DOHH2 (cell line): Measurements from ENCODE around the gene DAPK2.

Experiments used
- H3F3A ChIP-seq: fragments of 200-600 bp; sonication (generic), shearing (Covaris generic); 2 replicates; pipeline ENCODE4 v1.6.0; 2016; ENCODE audit warnings: antibody characterized with exemption, mild to moderate bottlenecking; ENCODE audit not compliant: control insufficient read depth, insufficient read depth
- H3K27ac ChIP-seq: fragments of 200-600 bp; sonication (generic); 2 replicates; pipeline ENCODE4 v1.5.1; 2014; ENCODE audit warnings: low read depth, mild to moderate bottlenecking, low read length, moderate library complexity
- H3K27me3 ChIP-seq: fragments of 200-600 bp; sonication (generic); 2 replicates; pipeline ENCODE4 v1.6.1; 2014; ENCODE audit warnings: mild to moderate bottlenecking, low read length, mixed read lengths; ENCODE audit not compliant: control insufficient read depth
- H3K36me3 ChIP-seq: fragments of 200-600 bp; sonication (generic); 2 replicates; pipeline ENCODE4 v1.6.1; 2014; ENCODE audit warnings: mild to moderate bottlenecking, low read length, moderate library complexity, mixed read lengths; ENCODE audit not compliant: control insufficient read depth
- H3K4me1 ChIP-seq: fragments of 200-600 bp; sonication (generic); 2 replicates; pipeline ENCODE4 v1.6.1; 2014; ENCODE audit warnings: mild to moderate bottlenecking, low read length, mixed read lengths; ENCODE audit not compliant: control insufficient read depth
- H3K4me2 ChIP-seq: fragments of 200-600 bp; sonication (generic); 2 replicates; pipeline ENCODE4 v1.6.0; 2014; ENCODE audit warnings: mild to moderate bottlenecking, low read length, moderate library complexity
- H3K4me3 ChIP-seq: fragments of 200-600 bp; sonication (generic); 2 replicates; pipeline ENCODE4 v1.5.1; 2014; ENCODE audit warnings: mild to moderate bottlenecking, low read length, mixed read lengths
- H3K79me2 ChIP-seq: fragments of 200-600 bp; sonication (generic); 2 replicates; pipeline ENCODE4 v1.6.1; 2014; ENCODE audit warnings: mild to moderate bottlenecking, low read length, mixed read lengths; ENCODE audit not compliant: control insufficient read depth
- H3K9me2 ChIP-seq: fragments of 200-600 bp; sonication (generic); replicated peaks from 2 replicates; pipeline ENCODE4 v1.6.1; 2014; ENCODE audit warnings: mild to moderate bottlenecking, low read length, mixed read lengths; ENCODE audit not compliant: control insufficient read depth
- H3K9me3 ChIP-seq: fragments of 200-600 bp; sonication (generic); 2 replicates; pipeline ENCODE4 v1.6.1; 2014; ENCODE audit warnings: antibody characterized with exemption, low read length, mixed read lengths; ENCODE audit not compliant: control insufficient read depth, insufficient read depth
- H4K20me1 ChIP-seq: fragments of 200-600 bp; sonication (generic); 2 replicates; pipeline ENCODE4 v1.6.0; 2014; ENCODE audit warnings: low read depth, mild to moderate bottlenecking, antibody characterized with exemption, low read length, moderate library complexity; ENCODE audit not compliant: control insufficient read depth, insufficient read depth
- CTCF ChIP-seq: fragments of 200-600 bp; sonication (generic); IDR thresholded peaks from one replicate; pipeline ENCODE4 v1.5.1; 2014; ENCODE audit warnings: antibody characterized with exemption, mild to moderate bottlenecking, low read depth, low read length; ENCODE audit not compliant: poor library complexity, severe bottlenecking
- EZH2phosphoT487 ChIP-seq: fragments of 200-600 bp; sonication (generic); IDR thresholded peaks from 2 replicates; pipeline ENCODE4 v1.6.1; 2017; ENCODE audit warnings: borderline replicate concordance, mild to moderate bottlenecking, antibody characterized with exemption, low read length, moderate library complexity, mixed read lengths

The DAPK2 gene

DNA sequence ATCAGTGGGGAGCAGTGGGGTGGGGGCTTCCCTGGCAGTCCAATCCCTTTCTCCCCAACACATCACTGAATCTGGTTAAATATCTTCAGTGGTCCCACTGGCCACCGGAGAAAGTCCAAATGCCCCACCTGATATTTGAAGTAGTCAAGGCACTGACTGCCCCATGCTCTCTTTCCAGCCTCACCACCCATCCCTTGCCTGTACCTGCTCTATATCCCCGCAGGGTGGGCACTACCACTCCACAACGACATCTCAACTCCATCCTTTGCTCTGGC lies 101.7 kb downstream of the DAPK2 start:
- Histone ChIP-seq H3K79me2 (no peaks in the 10 kb centered on the region), H3K27me3 (no peaks in the 10 kb centered on the region), H3F3A (no peaks in the 10 kb centered on the region), H3K9me3 (no peaks in the 10 kb centered on the region), H3K4me1 (peaks cover 4% of the 10 kb centered on the region; the same call in 1 of the 2 replicates), H3K36me3 (no peaks in the 10 kb centered on the region), H3K4me3 (no peak overlapping the region), H4K20me1 (no peaks in the 10 kb centered on the region), H3K27ac (no peak overlapping the region), H3K9me2 (no peaks in the 10 kb centered on the region), H3K4me2 (no peak overlapping the region)
- TF ChIP-seq EZH2phosphoT487 (no peak), CTCF (no peak)

DNA sequence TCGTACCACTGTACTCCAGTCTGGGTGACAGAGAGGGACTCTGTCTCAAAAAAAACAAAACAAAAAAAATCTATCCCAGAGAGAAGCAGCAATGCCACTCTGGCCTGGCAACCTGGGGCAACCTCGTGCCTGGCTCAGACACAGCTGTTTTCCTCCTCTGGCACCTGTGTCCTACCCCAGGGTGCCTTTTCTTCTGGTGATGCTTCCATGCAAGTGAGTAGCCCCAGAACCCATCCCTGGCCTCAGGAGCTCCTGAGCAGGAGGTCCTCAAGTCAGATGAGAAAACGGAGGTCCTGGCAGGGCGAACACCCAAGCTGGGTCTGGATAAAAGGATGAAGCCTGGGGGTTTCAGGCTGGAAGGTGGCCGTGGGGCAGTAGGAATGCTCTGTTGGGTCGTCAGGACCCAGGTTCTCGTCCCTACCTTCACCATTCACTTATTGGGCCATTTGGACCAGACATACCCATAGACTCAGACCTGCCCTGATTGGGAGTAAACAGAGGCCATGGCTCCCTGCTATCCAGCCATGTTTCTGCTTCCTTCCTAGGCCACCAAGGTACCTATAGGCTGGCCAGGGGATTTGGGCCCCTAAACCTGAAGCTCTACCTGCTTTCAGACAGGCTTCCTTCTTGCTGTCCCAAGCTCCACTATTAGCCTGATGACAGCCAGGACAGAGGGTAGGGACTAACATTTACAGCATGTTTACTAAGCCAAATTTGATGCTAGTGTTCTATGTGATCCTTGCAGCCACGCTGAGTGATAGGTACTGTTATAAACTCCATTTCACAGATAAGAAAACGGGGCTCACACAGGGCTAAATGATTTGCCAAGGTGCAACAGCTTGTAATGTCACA lies 102.2 kb downstream of the DAPK2 start:
- no peaks in the 10 kb centered on the region for H3K9me2 ChIP-seq
- H3K4me2 ChIP-seq: no peak overlapping the region
- H3K27ac ChIP-seq: no peak overlapping the region
- no peaks in the 10 kb centered on the region for H4K20me1 ChIP-seq
- peaks cover 4% of the 10 kb centered on the region; the same call in 1 of the 2 replicates for H3K4me1 ChIP-seq
- H3K79me2 ChIP-seq: no peaks in the 10 kb centered on the region
- H3F3A ChIP-seq: no peaks in the 10 kb centered on the region
- H3K36me3 ChIP-seq: no peaks in the 10 kb centered on the region
- no peak overlapping the region for H3K4me3 ChIP-seq
- no peaks in the 10 kb centered on the region for H3K27me3 ChIP-seq
- TF ChIP-seq CTCF (no peak), EZH2phosphoT487 (no peak)
- no peaks in the 10 kb centered on the region for H3K9me3 ChIP-seq

DNA sequence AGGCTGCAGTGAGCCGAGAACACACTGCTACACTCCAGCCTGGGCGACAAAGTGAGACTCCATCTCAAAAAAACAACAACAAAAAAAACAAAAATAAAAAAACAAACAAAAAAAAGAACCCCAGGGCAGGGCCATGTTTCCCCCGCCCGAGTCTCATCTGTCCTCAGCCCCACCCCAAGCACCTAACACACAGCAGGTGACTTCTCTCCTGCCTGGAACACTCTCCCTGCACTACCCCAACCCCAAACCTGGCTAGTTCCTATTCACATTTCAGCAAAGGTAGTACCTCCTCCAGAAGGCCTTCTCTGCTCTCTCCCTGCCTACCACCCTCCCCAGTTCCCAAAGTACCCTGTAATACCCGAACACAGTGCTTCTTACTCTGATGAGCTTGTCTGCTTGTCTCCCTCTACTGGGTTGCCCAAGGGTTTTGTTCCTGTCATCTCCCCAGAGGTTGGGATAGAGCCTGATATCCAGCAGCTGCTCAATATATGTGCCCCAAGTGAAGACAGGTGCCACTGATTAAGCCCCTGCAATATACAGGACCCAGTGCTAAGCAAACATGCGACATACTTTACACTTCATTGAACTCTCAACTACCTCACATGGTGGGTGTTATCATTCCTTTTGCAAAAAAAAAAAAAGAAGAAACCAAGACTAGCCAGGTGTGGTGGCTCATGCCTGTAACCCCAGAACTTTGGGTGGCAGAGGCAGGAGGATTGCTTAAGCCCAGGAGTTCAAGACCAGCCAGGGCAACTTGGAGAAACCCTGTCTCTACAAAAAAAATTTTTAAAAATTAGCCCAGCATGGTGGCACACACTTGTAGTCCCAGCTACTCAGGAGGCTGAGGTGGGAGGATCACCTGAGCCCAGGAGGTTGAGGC lies 103.6 kb downstream of the DAPK2 start:
- H3F3A ChIP-seq: no peaks in the 10 kb centered on the region
- no peaks in the 10 kb centered on the region for H4K20me1 ChIP-seq
- H3K27ac ChIP-seq: no peak overlapping the region
- H3K4me1 ChIP-seq: peaks cover 4% of the 10 kb centered on the region; the same call in 1 of the 2 replicates
- H3K9me2 ChIP-seq: no peaks in the 10 kb centered on the region
- no peak for TF ChIP-seq EZH2phosphoT487
- TF ChIP-seq CTCF: no peak
- no peaks in the 10 kb centered on the region for H3K27me3 ChIP-seq
- H3K4me3 ChIP-seq: no peak overlapping the region
- no peak overlapping the region for H3K4me2 ChIP-seq
- no peaks in the 10 kb centered on the region for H3K79me2 ChIP-seq
- no peaks in the 10 kb centered on the region for H3K9me3 ChIP-seq
- no peaks in the 10 kb centered on the region for H3K36me3 ChIP-seq
